Esophagus squamous epithelium (tissue), 4 donors: ENCODE data around the gene SNRNP25.

Experiments
- CTCF ChIP-seq, 6 experiments: fragments of 450-650 bp in 4 of 6; fragments of 200-600 bp in 2 of 6; sonication (generic) in 2 of 6; IDR thresholded peaks; one replicate each; pipeline ENCODE4 v1.5.1; 2016 to 2019; ENCODE audit warnings: antibody characterized with exemption in 6 of 6, mild to moderate bottlenecking in 4 of 6, moderate library complexity in 4 of 6
- POLR2A ChIP-seq, 4 donors: fragments of 450-650 bp; IDR thresholded peaks; one replicate each; pipeline ENCODE4 v1.6.1; 2017; ENCODE audit warnings: antibody characterized with exemption in 4 of 4, mild to moderate bottlenecking in 4 of 4, moderate library complexity in 3 of 4

GRCh38 chr16:34648-34987 lies 19.0 kb upstream of the SNRNP25 start:
- TF ChIP-seq CTCF (IDR thresholded peaks at IDR 0.05) (no peak), POLR2A (IDR thresholded peaks at IDR 0.05) (no peak)
